Measurements from ENCODE around the gene ATAD1. TPM values are rescaled to one million over a fixed set of nuclear protein-coding genes. Genes with fewer than 3 reads are reported as not detected.

The ATAD1 gene
- total and polyA plus RNA-seq, 7 donors = 38.6 to 84.6 (median 58.5) TPM

DNA sequence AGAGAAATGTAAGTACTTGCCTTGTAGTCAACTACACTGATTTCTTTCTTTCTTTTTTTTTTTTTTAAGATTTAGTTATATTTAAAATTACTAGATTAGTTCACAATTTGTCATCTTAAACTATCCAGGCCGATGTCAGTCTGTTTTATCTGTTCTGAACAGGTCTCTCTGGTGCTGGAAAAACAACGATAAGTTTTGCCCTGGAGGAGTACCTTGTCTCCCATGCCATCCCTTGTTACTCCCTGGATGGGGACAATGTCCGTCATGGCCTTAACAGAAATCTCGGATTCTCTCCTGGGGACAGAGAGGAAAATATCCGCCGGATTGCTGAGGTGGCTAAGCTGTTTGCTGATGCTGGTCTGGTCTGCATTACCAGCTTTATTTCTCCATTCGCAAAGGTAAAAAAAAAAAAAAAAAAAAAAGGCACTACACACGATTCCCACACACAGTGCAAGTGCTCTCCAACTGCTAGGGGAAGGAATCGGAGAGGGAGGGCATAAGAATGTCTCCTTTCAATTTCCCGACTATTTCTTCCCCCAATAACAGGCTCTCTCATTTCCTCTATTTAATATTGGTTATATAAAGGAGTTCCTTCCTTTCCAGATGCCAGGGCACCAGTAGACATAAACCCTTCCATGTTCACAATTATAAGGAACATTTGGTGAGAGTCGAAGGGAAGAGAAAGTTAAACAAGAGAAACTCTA, 105.0 kb downstream of the ATAD1 start:
- peaks cover 3% of the 10 kb centered on the region for H3K4me1 ChIP-seq
- intact Hi-C loops (cut with DNase I) = no loop called here
- 72 to 75% (median 73%) methylated on average over 11 of the region's 11 CpGs for WGBS, 3 donors
- DNase-seq (no peak), ATAC-seq (no peak)
- TF ChIP-seq, protein P1, sequence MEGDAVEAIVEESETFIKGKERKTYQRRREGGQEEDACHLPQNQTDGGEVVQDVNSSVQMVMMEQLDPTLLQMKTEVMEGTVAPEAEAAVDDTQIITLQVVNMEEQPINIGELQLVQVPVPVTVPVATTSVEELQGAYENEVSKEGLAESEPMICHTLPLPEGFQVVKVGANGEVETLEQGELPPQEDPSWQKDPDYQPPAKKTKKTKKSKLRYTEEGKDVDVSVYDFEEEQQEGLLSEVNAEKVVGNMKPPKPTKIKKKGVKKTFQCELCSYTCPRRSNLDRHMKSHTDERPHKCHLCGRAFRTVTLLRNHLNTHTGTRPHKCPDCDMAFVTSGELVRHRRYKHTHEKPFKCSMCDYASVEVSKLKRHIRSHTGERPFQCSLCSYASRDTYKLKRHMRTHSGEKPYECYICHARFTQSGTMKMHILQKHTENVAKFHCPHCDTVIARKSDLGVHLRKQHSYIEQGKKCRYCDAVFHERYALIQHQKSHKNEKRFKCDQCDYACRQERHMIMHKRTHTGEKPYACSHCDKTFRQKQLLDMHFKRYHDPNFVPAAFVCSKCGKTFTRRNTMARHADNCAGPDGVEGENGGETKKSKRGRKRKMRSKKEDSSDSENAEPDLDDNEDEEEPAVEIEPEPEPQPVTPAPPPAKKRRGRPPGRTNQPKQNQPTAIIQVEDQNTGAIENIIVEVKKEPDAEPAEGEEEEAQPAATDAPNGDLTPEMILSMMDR (IDR thresholded peaks at IDR 0.05) = no peak
- no peaks in the 10 kb centered on the region for H3K36me3 ChIP-seq (ENCODE audit: insufficient read depth in 1 of 2, low read depth in 1 of 2)
- H3K4me3 ChIP-seq = no peak overlapping the region
- H3K27me3 ChIP-seq (ENCODE audit: insufficient read depth in 3 of 3, low read length in 2 of 3) = no peaks in the 10 kb centered on the region
- no peaks in the 10 kb centered on the region for H3K9me3 ChIP-seq
- H3K27ac ChIP-seq = no peak overlapping the region

DNA sequence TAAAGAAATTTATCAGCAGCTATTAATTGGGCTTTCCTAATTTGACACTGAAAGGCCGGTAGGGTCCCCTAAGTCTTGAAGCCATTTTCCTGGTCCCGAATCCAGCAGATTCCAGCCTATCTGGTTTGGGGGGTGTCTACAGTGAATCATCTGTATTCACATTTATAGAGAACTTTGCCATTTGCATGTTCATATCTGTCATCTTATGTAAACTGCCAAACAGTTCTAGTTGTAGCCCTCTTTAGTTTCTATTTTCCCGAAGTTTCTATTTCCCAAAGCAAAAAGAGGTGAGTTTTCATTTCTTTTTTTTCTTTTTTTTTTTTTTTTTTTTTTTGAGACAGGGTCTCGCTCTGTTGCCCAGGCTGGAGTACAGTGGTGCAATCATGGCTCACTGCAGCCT, 110.8 kb downstream of the ATAD1 start:
- Histone ChIP-seq H3K4me1 (no peaks in the 10 kb centered on the region), H3K27me3 (ENCODE audit: insufficient read depth in 3 of 3, low read length in 2 of 3) (no peaks in the 10 kb centered on the region), H3K9me3 (no peaks in the 10 kb centered on the region), H3K27ac (no peak overlapping the region), H3K36me3 (ENCODE audit: insufficient read depth in 1 of 2, low read depth in 1 of 2) (no peaks in the 10 kb centered on the region), H3K4me3 (no peak overlapping the region)
- ATAC-seq = no peak
- TF ChIP-seq, protein P1 (IDR thresholded peaks at IDR 0.05) = no peak
- WGBS, 3 donors = 91 to 92% (median 92%) methylated on average over 4 of the region's 4 CpGs
- DNase-seq = no peak
- intact Hi-C loops (cut with DNase I) = no loop called here

GRCh38 chr10:87706731-87707130, 111.3 kb downstream of the ATAD1 start:
- no peaks in the 10 kb centered on the region for H3K4me1 ChIP-seq
- no peak for DNase-seq
- no peaks in the 10 kb centered on the region for H3K9me3 ChIP-seq
- ATAC-seq = no peak
- WGBS, 3 donors = 57 to 67% (median 67%) methylated on average over 4 of the region's 4 CpGs
- intact Hi-C loops (cut with DNase I) = no loop called here
- H3K4me3 ChIP-seq = no peak overlapping the region
- no peaks in the 10 kb centered on the region for H3K36me3 ChIP-seq (ENCODE audit: insufficient read depth in 1 of 2, low read depth in 1 of 2)
- TF ChIP-seq, protein P1 (IDR thresholded peaks at IDR 0.05) = no peak
- no peak overlapping the region for H3K27ac ChIP-seq
- H3K27me3 ChIP-seq (ENCODE audit: insufficient read depth in 3 of 3, low read length in 2 of 3) = no peaks in the 10 kb centered on the region

DNA sequence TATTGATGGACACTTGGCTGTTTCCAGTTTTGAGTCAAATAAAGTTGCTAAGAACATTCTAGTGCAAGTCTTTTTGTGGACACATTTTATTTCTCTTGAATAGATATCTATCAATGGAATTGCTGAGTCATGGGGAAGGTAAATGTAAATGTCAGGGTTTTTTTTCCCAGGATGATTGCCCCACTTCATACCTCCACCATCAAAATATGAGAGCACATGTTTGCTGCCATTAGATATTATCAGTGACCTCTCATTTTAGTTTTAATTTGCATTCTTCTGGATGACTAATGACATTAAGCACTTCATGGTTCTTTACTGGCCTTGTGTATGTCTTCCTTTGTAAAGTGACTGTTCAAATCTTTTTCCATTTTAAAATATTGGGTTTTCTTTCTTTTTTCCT, 112.7 kb downstream of the ATAD1 start:
- no peak for DNase-seq
- H3K4me1 ChIP-seq = no peaks in the 10 kb centered on the region
- no peaks in the 10 kb centered on the region for H3K36me3 ChIP-seq (ENCODE audit: insufficient read depth in 1 of 2, low read depth in 1 of 2)
- intact Hi-C loops (cut with DNase I) = no loop called here
- TF ChIP-seq, protein P1 (IDR thresholded peaks at IDR 0.05) = no peak
- ATAC-seq = no peak
- no peak overlapping the region for H3K27ac ChIP-seq
- H3K9me3 ChIP-seq = no peaks in the 10 kb centered on the region
- no peak overlapping the region for H3K4me3 ChIP-seq
- no peaks in the 10 kb centered on the region for H3K27me3 ChIP-seq (ENCODE audit: insufficient read depth in 3 of 3, low read length in 2 of 3)

GRCh38 chr10:87703771-87704170, 114.3 kb downstream of the ATAD1 start:
- Histone ChIP-seq H3K27me3 (ENCODE audit: insufficient read depth in 3 of 3, low read length in 2 of 3) (no peaks in the 10 kb centered on the region), H3K4me1 (no peaks in the 10 kb centered on the region), H3K27ac (no peak overlapping the region), H3K9me3 (no peaks in the 10 kb centered on the region), H3K4me3 (no peak overlapping the region), H3K36me3 (ENCODE audit: insufficient read depth in 1 of 2, low read depth in 1 of 2) (no peaks in the 10 kb centered on the region)
- ATAC-seq = no peak
- 57 to 67% (median 63%) methylated on average over 1 of the region's 1 CpG for WGBS, 3 donors
- TF ChIP-seq, protein P1 (IDR thresholded peaks at IDR 0.05) = no peak
- intact Hi-C loops (cut with DNase I) = no loop called here
- DNase-seq = no peak

Measured in psoas muscle (tissue), 8 donors.